ENCODE data around the gene SPIN1. TPM values are rescaled to one million over a fixed set of nuclear protein-coding genes. Genes with fewer than 3 reads are reported as not detected.

SPIN1 gene
- total RNA-seq, 4 donors from 2014 or later: 5.5 to 11.9 (median 6.6) TPM

DNA sequence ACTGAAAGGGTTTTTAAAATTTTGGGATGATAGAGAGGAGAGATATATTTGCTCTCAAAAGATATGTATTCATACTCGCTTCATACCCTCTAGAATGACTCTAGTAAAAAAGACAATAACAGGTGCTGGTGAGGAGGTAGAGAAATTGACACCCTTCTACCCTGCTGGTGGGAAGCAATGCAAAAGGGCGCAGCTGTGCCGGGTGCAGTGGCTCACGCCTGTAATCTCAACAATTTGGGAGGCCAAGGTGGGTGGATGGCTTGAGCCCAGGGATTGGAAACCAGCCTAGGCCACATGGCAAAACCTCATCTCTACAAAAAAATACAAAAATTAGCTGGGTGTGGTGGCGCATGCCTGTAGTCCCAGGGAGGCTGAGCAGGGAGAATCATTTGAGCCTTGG is 112.8 kb downstream of the SPIN1 start:
- Histone ChIP-seq H3K4me3 (no peak overlapping the region), H3K36me3 (no peaks in the 10 kb centered on the region), H3K27ac (no peak overlapping the region), H3K4me1 (no peaks in the 10 kb centered on the region), H3K27me3 (no peaks in the 10 kb centered on the region), H3K9me3 (no peaks in the 10 kb centered on the region)
- ATAC-seq (no peak), DNase-seq (no peak)
- TF ChIP-seq, protein P1, sequence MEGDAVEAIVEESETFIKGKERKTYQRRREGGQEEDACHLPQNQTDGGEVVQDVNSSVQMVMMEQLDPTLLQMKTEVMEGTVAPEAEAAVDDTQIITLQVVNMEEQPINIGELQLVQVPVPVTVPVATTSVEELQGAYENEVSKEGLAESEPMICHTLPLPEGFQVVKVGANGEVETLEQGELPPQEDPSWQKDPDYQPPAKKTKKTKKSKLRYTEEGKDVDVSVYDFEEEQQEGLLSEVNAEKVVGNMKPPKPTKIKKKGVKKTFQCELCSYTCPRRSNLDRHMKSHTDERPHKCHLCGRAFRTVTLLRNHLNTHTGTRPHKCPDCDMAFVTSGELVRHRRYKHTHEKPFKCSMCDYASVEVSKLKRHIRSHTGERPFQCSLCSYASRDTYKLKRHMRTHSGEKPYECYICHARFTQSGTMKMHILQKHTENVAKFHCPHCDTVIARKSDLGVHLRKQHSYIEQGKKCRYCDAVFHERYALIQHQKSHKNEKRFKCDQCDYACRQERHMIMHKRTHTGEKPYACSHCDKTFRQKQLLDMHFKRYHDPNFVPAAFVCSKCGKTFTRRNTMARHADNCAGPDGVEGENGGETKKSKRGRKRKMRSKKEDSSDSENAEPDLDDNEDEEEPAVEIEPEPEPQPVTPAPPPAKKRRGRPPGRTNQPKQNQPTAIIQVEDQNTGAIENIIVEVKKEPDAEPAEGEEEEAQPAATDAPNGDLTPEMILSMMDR (IDR thresholded peaks at IDR 0.05 in 4 of 5, conservative IDR thresholded peaks at IDR 0.05 in 1 of 5): no peak
- no peak for TF ChIP-seq POLR2A (IDR thresholded peaks at IDR 0.05)
- intact Hi-C loops (cut with DNase I; ENCODE audit: low total_unique reads): no loop called here
- in situ Hi-C loops (cut with MboI; ENCODE audit: low sequenced_read_pairs in 4 of 4): no loop called here

DNA sequence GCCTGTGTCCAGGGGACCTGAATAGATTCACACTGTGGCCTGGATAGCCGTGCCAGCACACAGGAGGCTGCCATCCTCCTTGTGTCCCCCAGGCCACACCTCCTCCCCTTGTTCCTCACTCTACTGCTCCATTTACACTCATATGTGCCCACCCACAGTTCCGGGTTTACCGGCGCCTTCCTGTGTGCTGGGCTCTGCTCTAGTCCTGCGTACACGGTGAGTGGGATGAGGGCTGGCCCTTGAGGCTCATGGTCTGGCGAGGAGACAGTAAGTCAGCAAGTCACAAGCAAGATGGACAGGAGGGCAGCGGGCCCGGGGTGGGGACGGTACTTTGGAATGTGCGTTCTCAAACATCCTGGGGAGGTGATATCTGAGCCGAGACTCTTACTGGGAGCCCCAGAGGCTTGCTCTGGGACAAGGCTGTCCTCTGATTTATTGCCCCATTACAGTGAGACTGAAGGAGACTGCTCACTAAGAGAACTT is 114.3 kb downstream of the SPIN1 start:
- in situ Hi-C loops (cut with MboI; ENCODE audit: low sequenced_read_pairs in 4 of 4) (no loop called here), intact Hi-C loops (cut with DNase I; ENCODE audit: low total_unique reads) (no loop called here)
- Histone ChIP-seq H3K4me1 (no peaks in the 10 kb centered on the region), H3K36me3 (no peaks in the 10 kb centered on the region), H3K4me3 (no peak overlapping the region), H3K9me3 (no peaks in the 10 kb centered on the region), H3K27me3 (no peaks in the 10 kb centered on the region), H3K27ac (no peak overlapping the region)
- TF ChIP-seq, protein P1 (IDR thresholded peaks at IDR 0.05 in 4 of 5, conservative IDR thresholded peaks at IDR 0.05 in 1 of 5): no peak
- no peak for TF ChIP-seq POLR2A (IDR thresholded peaks at IDR 0.05)
- DNase-seq (no peak), ATAC-seq (no peak)

DNA sequence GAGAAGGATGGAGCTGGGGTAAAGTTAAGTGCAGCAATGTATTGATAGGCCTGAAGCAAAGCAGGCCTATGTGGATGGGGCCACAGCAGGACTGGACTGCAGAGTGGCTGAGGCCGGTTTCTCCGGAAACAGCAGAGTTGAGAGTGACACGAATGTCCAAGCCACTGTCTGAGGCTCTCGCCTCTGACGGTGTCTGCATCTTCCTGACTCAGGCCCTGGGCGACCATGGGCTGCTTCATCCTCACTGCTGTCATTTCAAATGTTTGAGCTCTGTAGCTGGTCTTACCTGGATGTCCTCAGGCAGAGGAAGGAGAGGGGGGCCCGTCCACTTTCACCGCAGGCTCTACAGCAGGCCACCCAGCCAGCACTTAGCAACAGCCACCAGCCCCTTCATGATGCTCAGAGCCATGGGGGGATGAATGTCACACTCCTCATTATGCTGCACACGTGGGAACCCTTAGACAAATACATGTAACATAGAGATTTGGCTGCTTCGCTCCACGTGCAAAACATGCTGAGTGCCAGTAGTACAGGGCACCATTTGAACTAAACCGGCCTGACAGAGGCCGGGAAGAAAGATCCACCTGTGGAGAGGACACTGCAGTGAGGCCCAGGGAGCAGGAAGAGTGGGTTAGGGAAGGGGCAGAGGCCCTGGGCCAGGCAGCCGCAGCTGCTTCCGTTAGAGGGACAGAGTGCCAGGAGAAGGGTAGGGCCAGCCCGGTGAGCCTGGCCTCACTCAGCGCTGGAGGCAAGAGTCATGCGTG is 115.0 kb downstream of the SPIN1 start:
- no peaks in the 10 kb centered on the region for H3K4me1 ChIP-seq
- H3K4me3 ChIP-seq: no peak overlapping the region
- H3K36me3 ChIP-seq: no peaks in the 10 kb centered on the region
- no peaks in the 10 kb centered on the region for H3K27me3 ChIP-seq
- H3K27ac ChIP-seq: no peak overlapping the region
- no peak for TF ChIP-seq POLR2A (IDR thresholded peaks at IDR 0.05)
- TF ChIP-seq, protein P1 (IDR thresholded peaks at IDR 0.05 in 4 of 5, conservative IDR thresholded peaks at IDR 0.05 in 1 of 5): no peak
- no peaks in the 10 kb centered on the region for H3K9me3 ChIP-seq
- no peak for ATAC-seq
- intact Hi-C loops (cut with DNase I; ENCODE audit: low total_unique reads): no loop called here
- in situ Hi-C loops (cut with MboI; ENCODE audit: low sequenced_read_pairs in 4 of 4): no loop called here
- DNase-seq: no peak

DNA sequence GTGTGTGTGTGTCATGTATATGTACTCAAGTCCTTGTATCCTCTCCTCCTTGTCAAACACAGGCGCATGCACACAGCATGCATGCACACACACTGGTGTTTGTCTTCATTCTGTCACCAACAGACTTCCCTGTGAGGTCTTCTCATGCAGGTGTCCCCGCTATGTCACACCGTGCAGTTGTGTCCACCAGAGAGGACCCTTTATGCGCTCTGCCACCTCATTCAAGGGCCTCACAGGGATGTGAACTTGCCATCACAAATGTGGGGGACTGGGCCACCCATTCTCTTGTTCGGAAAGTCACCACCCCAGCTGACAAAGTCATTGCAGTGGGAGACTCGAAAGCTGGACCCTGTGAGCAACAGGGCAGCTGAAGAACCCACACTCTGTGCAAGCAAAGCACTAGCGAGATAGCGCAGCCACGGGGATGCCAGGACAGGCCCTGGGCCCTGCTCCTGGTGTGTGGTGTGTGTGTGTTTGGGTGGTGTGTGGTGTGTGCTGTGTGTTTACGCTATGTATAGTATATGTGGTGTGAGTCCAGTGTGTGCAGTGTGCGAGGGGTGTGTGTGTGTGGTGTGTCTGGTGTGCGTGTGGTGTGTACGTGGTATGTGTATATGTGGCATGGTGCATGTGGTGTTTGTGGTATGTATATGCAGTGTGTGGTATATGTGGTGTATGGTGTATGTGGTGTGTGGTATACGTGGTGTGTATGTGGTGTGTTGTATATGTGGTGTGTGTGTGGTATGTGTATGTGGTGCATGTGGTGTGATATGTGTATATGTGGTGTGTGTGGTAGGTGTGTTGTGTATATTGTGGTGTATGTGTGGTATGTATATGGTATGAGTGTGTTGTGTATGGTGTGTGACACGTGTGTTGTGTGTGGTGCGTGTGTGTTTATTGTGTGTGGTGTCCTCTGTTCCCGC is 115.9 kb downstream of the SPIN1 start:
- Histone ChIP-seq H3K9me3 (no peaks in the 10 kb centered on the region), H3K27ac (no peak overlapping the region), H3K4me1 (no peaks in the 10 kb centered on the region), H3K27me3 (no peaks in the 10 kb centered on the region), H3K4me3 (no peak overlapping the region), H3K36me3 (no peaks in the 10 kb centered on the region)
- intact Hi-C loops (cut with DNase I; ENCODE audit: low total_unique reads): no loop called here
- ATAC-seq: no peak
- in situ Hi-C loops (cut with MboI; ENCODE audit: low sequenced_read_pairs in 4 of 4): no loop called here
- TF ChIP-seq, protein P1 (IDR thresholded peaks at IDR 0.05 in 4 of 5, conservative IDR thresholded peaks at IDR 0.05 in 1 of 5): no peak
- TF ChIP-seq POLR2A (IDR thresholded peaks at IDR 0.05): no peak
- no peak for DNase-seq

Data from gastrocnemius medialis (tissue), 4 donors.